Stimulated activated naive CD4-positive, alpha-beta T cell treated with Interleukin-2 at 50 U/mL for 16 hours (primary cell): ENCODE measurements around the gene ZBTB43.
A peak's percentile ranks its signal among the peaks of the same experiment; 100 is the strongest.
"Not testable (repeated sequence)": the region's sequence is repeated elsewhere in the genome, so short reads cannot be mapped to it uniquely, and the experiment has no call there.

Experiments used
- DNase-seq: peaks from one replicate; lab custom pipeline; 2025; lab: John Stamatoyannopoulos, UW

ZBTB43 gene

DNA sequence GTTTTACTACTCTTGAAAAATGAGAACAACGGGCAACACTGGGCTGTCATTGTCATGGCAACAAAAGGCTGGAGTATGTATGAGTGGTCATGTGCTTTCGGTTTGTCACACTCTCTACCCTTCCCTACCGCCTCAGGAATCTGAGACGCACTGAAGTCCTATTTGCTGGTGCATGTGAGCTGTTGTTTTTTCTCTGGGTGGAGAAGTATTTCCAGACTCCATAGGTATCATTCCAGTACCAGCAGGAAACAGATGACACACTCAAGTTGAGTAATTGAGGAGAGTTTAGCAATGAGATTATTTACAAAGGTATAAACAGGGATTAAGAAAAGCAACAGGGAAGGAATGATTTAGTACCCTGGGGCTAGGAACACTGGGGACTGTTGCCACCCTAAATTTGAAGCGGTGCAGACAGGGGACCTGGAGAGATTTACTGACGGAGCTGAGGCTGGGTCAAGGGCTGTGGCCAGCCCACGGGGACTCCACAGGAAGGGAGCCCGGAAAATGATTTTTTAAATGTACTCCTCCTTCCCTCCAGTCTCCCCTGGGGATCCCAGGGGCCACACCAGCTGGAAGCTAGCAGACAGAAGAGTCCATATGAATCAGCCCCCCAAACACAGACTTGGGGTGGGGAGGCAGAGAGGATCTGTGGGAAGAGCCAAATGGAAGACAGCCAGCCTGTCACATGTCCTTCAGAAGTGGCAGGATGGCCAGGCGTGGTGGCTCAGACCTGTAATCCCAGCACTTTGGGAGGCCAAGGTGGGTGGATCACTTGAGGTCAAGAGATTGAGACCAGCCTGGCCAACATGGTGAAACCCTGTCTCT is 13.2 kb upstream of the ZBTB43 start:
- DNase-seq, result no peak

- no peak for DNase-seq
Measured at GRCh38 chr9:126793686-126794417, 11.0 kb upstream of the ZBTB43 start.

DNA sequence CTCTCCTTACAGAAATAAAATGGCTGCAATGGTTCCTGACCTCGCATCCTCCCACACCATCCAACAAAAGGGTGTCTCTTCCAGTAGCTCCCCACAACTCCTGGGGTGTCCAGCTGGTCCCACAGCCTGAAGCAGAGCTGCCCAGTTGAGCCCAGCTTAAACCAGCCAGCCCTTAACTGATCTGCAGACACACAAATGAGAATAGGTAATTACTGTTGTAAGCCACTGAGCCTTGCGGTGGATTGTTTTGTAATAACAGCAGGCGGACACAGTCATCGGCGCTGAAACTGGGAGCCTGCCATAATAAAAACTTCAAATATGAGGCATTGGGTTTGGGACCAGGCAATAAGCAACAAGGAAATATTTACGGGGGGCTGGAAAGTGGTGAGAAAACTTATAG is 10.4 kb upstream of the ZBTB43 start:
- DNase-seq, result no peak

GRCh38 chr9:126796758-126797157 is 8.1 kb upstream of the ZBTB43 start:
- no peak for DNase-seq

DNA sequence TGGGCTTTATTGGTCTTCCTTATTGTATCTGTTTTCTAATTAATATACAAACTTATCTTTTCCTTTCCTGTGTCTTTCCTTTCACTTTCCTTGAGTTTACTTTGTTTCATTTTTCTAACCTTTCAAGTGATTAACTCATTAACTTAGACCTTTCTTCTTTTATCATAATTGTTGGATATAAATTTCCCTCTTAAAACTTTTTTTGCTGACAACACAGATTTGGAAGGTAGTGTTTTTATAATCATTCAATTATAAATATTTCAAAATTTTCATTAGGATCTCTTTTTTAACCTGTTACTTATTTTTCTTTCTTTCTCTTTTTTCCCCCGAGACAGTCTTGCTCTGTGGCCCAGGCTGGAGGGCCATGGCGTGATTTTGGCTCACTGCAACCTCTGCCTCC is 6.9 kb upstream of the ZBTB43 start:
- DNase-seq, result no peak

- DNase-seq, result no peak
Measured at GRCh38 chr9:126799034-126799433, 5.8 kb upstream of the ZBTB43 start.

DNA sequence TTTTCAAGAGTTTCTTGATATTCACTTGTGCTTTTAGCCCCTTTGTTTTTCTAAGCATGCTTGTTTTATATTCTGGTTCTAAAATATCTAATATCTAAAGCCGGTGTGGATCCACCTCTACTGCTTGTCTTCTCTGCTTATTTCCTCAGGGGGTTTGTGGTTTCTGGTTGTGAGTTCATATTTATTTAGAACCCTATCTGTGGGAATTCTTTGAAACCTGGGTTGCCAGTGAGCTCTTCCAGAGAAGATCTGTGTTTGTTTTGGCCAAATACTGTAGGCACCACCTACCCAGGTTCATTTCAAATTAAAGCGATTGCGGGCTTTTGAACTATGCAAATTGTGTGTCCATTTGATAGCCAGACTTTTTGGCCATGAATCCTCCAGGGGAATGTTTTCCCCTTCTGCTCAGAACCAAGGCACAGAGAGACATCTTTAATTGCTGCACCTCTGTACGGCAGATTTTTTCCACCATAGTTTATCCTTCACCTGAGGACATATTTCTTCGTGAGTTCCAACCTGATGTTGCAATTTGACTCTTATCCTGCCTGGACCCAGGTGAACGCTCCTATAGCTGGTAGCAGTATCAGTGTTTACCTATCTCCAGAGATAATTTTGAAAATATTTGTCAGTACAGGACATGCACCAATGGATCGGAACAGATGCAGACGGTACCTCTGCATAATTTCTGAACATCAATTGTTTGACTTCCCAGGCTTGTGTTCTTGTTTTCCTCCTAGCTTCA is 2.4 kb upstream of the ZBTB43 start:
- DNase-seq, result no peak

DNA sequence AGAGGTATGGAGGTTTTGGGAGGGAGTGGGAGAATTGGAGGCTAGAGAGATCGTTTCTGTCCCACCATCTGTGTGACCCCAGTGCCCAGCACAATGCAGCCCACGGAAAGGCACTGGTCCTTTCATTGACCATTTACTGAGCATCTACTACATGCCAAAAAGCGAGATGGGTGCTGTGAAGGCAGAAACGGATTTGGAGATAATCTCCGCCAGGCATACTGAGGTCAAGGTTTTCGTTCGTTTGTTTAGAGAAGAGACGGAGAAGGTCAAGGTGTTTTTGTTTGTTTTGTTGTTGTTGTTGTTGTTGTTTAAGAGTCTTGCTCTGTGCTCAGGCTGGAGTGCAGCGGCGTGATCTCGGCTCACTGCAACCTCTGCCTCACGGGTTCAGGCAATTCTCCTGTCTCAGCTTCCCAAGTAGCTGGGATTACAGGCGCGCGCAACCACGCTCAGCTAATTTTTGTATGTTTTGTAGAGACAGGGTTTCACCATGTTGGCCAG is 593 bp upstream of the ZBTB43 start:
- no peak for DNase-seq

DNA sequence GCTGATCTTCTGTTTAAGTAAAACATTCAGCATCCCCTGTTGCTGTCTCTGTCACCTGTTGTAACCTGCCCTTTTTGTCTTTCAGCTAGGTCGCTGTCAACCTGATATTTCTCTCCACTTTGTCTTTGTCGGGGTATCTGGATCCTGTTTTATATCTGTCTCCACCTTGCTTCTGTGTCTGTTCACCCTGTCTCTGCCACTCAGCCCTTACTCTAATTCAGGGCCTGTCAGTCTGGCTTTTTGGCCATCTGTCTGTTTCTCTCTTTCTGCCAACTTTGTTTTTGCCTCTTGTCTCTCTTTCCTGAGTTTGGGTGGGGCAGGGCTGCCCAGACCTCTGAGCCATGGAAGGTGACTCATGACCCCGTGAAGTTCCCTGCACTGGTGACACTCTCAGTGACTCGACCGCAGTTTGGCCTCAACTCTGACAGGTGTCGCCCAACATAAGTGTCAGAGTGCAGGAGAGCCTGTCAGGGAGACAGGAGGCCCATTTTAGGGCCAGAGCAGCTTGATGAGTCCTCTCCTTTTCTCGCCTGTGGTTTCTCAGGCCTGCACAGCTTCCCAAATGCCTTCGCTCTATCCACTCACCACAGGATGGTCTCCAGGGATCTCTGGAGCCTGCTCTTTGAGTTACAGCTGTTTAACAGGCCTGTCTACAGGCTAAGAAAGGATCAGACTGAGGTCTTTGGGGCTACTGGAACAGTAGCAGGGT is 868 bp downstream of the ZBTB43 start:
- peak; percentile 86 for DNase-seq

- DNase-seq, result no peak
Measured at GRCh38 chr9:126806336-126806735, 1.5 kb downstream of the ZBTB43 start.

DNA sequence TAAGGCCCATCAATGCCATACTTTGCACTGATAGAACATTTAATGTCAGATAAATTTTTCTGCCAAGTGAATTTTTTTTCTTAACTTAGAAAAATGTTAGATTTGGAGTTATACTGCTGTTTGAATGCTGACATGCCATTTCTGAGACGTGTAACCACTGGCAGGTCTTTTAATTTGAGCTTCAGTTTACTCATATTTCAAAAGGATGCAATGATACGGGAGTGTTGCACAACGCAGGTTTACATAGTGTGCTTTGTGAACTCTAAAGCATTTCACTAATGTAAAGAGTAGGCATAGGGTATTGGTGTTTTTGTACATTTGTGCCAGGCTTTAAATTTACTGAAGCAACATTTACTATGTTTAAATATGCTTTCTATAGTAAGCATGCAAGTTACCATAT is 4.2 kb downstream of the ZBTB43 start:
- no peak for DNase-seq

DNA sequence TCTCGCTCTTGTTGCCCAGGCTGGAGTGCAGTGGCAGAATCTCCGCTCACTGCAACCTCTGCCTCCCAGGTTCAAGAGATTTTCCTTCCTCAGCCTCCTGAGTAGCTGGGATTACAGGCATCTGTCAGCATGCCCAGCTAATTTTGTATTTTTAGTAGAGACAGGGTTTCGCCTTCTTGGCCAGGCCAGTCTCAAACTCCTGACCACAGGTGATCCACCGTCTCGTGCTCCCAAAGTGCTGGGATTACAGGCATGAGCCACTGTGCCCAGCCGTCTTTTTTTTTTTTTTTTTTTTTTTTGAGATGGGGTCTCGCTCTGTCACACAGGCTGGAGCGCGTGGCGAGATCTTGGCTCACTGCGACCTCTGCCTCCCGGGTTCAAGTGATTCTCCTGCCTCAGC is 5.4 kb downstream of the ZBTB43 start:
- not testable (repeated sequence) for DNase-seq

DNA sequence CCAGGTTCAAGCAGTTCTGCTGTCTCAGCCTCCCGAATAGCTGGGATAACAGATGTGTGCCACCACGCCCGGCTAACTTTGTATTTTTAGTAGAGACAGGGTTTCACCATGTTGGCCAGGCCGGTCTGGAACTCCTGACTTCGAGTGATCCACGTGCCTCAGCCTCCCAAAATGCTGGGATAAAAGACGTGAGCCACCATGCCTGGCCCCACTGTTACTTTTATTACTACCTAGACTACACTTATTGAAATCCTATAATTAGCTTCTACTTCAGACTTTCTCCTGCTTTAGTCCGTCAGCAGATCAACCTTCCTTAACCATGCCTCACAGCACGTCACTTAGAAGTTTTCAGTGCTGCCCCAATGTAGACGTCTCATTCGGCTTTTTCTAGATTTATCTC is 8.2 kb downstream of the ZBTB43 start:
- no peak for DNase-seq

DNA sequence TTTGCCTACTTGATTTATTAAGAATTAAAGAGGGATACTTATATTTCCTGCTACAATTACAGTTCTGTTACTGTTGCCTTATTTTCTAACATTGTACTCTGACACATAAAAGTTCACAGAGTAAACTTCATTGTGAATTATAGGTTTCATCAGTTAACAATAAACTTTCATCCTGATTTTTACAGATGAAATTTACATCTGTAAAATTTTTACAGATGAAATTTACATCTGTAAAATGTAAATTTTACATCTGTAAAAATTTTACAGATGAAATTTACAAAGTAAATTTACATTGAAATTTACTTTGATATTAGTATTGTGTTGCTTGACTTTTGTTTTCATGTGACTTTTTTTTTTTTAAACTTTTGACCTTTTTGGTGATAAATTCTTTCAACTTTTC is 9.3 kb downstream of the ZBTB43 start:
- no peak for DNase-seq

- DNase-seq, result not testable (repeated sequence)
Measured at GRCh38 chr9:126817615-126818014, 12.8 kb downstream of the ZBTB43 start.

DNA sequence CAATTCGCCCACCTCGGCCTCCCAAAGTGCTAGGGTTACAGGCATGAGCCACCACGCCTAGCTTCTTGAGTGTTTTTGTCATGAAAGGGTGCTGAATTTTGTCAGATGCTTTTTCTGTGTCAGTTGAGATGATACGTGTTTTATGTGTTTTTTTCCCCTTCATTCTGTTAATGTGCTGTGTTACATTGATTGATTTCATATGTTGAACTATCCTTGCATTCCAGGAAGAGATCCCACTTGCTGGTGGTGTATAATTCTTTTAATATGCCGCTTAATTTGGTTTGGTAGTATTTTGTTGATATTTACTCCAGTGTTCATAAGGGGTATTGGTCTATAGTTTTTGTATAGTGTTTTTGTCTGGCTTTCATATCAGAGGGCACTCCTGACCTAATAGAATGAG is 13.6 kb downstream of the ZBTB43 start:
- no peak for DNase-seq

GRCh38 chr9:126819482-126819881 is 14.6 kb downstream of the ZBTB43 start:
- DNase-seq, result no peak

GRCh38 chr9:126822278-126822677 is 17.4 kb downstream of the ZBTB43 start:
- DNase-seq, result no peak

DNA sequence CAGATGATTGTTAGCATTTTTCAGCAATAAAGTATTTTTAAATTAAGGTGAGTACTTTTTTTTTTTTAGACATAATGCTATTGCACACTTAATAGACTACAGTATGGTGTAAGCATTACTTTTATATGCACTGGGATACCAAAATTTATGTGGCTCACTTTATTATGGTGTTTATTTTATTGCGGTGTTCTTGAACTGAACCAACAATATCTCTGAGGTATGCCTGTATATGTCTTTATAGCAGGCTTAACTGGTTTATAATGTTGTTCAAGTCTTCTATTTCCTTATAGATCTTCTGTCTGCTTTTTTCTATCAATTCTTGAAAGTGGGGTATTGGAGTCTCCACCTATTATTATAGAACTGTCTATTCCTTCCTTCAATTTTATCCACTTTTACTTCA is 18.0 kb downstream of the ZBTB43 start:
- DNase-seq, result no peak

DNA sequence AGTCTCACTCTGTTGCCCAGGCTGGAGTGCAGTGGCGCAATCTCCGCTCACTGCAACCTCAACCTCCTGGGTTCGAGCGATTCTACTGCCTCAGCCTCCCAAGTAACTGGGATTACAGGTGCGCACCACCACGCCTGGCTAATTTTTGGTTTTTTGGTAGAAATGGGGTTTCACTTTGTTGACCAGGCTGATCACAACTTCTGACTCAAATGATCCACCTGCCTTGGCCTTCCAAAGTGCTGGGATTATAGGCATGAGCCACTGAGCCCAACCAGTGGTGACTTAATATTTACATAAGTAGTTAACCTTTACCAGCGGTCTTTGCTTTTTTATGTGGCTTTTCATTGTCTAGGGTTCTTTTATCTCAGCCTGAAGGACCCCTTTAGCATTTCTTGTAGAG is 19.2 kb downstream of the ZBTB43 start:
- not testable (repeated sequence) for DNase-seq

DNA sequence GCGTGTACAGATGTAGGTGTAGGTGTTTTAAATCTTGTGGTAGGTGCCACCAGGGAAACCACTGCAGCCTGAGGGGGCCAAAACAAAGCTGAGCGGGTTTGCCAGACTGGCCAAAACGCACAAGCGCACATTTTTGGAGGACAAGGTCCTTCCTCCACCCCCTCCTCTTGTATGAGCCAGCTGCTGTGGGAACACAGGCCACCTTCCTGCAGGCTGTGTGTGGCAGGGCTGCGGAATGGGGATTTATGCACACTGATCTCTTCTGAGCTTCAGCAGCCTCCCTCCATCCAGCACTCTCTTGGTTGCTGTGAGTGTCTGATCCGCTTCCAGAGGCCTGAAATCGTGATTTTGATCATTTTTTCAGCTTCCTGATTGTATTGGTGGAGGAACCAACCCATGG is 22.4 kb downstream of the ZBTB43 start:
- DNase-seq, result no peak

- no peak for DNase-seq
Measured at GRCh38 chr9:126829035-126829434, 24.2 kb downstream of the ZBTB43 start.
